Activated naive CD8-positive, alpha-beta T cell treated with anti-CD3 and anti-CD28 coated beads, Interleukin-2, amount 50 U/mL, for 16 hours (primary cell): ENCODE measurements around the gene TMEM260.
"Not testable (repeated sequence)": the region's sequence is repeated elsewhere in the genome, so short reads cannot be mapped to it uniquely, and the experiment has no call there.

Experiments used
- DNase-seq: peaks from one replicate; pipeline ENCODE4 v3.0.0-alpha.2; 2020; ENCODE audit warnings: low read depth, low spot score

TMEM260 gene

GRCh38 chr14:56667290-56667689 lies 87.7 kb downstream of the TMEM260 start:
- not testable (repeated sequence) for DNase-seq

GRCh38 chr14:56676042-56676441 lies 96.4 kb downstream of the TMEM260 start:
- DNase-seq: no peak

DNA sequence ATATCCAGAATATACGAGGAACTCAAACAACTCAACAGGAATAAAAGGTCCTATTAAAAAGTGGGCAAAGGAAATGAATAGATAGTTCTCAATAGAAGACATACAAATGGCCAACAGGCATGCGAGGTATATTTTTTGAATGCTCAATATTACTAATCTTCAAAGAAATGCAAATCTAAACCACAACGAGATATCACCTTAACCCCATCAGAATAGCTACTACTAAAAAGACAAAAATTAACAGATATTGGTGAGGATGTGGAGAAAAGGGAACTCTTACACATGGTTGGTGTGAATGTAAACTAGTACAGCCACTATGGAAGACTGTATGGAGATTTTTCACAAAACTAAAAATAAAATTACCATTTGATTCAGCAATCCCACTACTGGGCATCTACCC lies 99.2 kb downstream of the TMEM260 start:
- DNase-seq: no peak

- DNase-seq: no peak
Measured at GRCh38 chr14:56686416-56686815, 106.8 kb downstream of the TMEM260 start.

DNA sequence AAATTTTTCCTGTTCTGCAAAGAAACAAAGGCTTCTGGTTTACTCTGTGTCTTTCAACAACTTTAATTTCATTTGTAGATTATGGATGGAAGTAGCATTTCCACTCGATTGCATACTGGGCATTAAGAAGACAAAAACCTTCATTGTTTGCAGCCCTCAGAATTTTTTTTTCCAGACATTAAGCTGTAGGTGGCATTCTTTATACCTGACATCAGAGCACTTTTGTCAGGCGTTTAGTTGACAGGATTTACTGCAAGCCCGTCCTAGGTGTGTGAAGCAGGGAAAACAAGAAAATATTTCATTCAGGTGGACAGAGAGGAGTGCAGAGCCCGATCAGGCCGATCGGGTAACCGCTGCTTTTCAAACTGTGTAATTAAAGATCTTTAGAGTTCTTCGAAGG lies 107.5 kb downstream of the TMEM260 start:
- DNase-seq: no peak

GRCh38 chr14:56694609-56695008 lies 115.0 kb downstream of the TMEM260 start:
- DNase-seq: no peak

DNA sequence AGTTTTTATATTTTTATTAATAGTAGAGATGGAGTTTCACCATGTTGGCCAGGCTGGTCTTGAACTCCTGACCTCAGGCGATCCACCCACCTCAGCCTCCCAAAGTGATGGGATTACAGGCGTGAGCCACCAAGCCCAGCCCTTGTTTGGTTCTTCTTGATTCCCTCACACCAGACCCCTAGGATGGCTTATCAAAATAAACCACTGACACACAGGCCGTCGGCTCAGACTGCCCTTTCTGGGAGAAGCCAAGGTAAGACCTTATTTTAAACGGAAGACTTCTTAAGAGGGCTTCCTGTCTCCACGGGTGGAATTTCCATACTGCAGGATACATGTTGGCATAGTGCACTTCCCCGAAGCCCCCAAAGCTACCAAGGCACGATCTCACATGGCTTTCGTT lies 115.6 kb downstream of the TMEM260 start:
- DNase-seq: not testable (repeated sequence)
